Transverse colon (tissue), 4 donors: ENCODE results near the gene CACNA1G. TPM values are rescaled to one million over a fixed set of nuclear protein-coding genes. Genes with fewer than 3 reads are reported as not detected.

Experiments
- DNase-seq: peaks from one replicate; pipeline ENCODE4 v3.0.0-alpha.2; 2019
- H3K27ac ChIP-seq, 4 donors: fragments of 200-600 bp; sonication (generic); 2 replicates each; pipeline ENCODE4 v1.5.1; 2016 to 2018; ENCODE audit warnings: inconsistent platforms in 4 of 4
- H3K27me3 ChIP-seq: fragments of 200-600 bp; sonication (generic); 2 replicates; pipeline ENCODE4 v1.5.1; 2017; ENCODE audit warnings: inconsistent platforms
- H3K36me3 ChIP-seq, 4 donors: fragments of 200-600 bp; sonication (generic); 2 replicates each; pipeline ENCODE4 v1.5.1; 2017 to 2019; ENCODE audit warnings: inconsistent platforms in 4 of 4
- H3K4me1 ChIP-seq, 4 donors: fragments of 200-600 bp; sonication (generic); 2 replicates each; pipeline ENCODE4 v1.5.1; 2017 to 2020; ENCODE audit warnings: inconsistent platforms in 4 of 4
- H3K4me3 ChIP-seq, 4 donors: fragments of 200-600 bp; sonication (generic); 1 replicate in 1 of 4; 2 replicates in 3 of 4; pipeline versions ENCODE4 v1.5.1 to v1.6.1; 2017 to 2019; ENCODE audit warnings: inconsistent platforms in 4 of 4
- H3K9me3 ChIP-seq, 2 donors: fragments of 200-600 bp; sonication (generic); 2 replicates each; pipeline ENCODE4 v1.5.1; 2017 to 2019; ENCODE audit warnings: inconsistent platforms in 2 of 2
- CTCF ChIP-seq, 5 experiments: fragments of 200-600 bp in 3 of 5; fragments of 450-650 bp in 2 of 5; sonication (generic) in 3 of 5; IDR thresholded peaks; 1 replicate in 2 of 5; 2 replicates in 3 of 5; pipeline ENCODE4 v1.5.1; 2016 to 2017; ENCODE audit warnings: antibody characterized with exemption in 5 of 5, inconsistent platforms in 3 of 5, mild to moderate bottlenecking in 2 of 5, moderate library complexity in 1 of 5
- EP300 ChIP-seq: sonication (generic); formaldehyde crosslinking; IDR thresholded peaks from one replicate; pipeline ENCODE4 v1.6.1; 2017; ENCODE audit warnings: antibody characterized with exemption, low read depth
- POLR2A ChIP-seq: fragments of 450-650 bp; IDR thresholded peaks from one replicate; pipeline ENCODE4 v1.6.1; 2016; ENCODE audit warnings: antibody characterized with exemption, mild to moderate bottlenecking, moderate library complexity
- POLR2AphosphoS5 ChIP-seq, 3 donors: sonication (generic); formaldehyde crosslinking; IDR thresholded peaks; one replicate each; pipeline ENCODE4 v1.6.1; 2016; ENCODE audit warnings: antibody characterized with exemption in 3 of 3
- WGBS, 2 donors: methylation state at CpG; one replicate each; pipeline ENCODE4 v1.1.5; 2018; ENCODE audit warnings: low coverage in 1 of 2; 5-methylcytosine and 5-hydroxymethylcytosine counted together
- in situ Hi-C, 4 donors: fragments of 200-750 bp; cut with MboI; loops; one replicate each; pipeline versions ENCODE4 v1.15.0 to v1.15.1; 2017; ENCODE audit warnings: low sequenced_read_pairs in 3 of 4, low pct_ligation_motif_present in 1 of 4, low pct_unique_long_range_greater_than_20kb in 1 of 4
- intact Hi-C: fragments of 100-400 bp; cut with DNase I; formaldehyde crosslinking; loops from one replicate; pipeline ENCODE4 v1.15.1; 2023; ENCODE audit warnings: low total_unique reads
- total RNA-seq, 4 donors: library from RNA; depleted of rRNA; stranded (reverse); fragments of >200 nt; gene quantifications; one replicate each; pipeline ENCODE4 v1.1.0, GENCODE V29; 2016

The CACNA1G gene
- total RNA-seq, 4 donors from 2014 or later, result 0.14 TPM; not detected in 3

DNA sequence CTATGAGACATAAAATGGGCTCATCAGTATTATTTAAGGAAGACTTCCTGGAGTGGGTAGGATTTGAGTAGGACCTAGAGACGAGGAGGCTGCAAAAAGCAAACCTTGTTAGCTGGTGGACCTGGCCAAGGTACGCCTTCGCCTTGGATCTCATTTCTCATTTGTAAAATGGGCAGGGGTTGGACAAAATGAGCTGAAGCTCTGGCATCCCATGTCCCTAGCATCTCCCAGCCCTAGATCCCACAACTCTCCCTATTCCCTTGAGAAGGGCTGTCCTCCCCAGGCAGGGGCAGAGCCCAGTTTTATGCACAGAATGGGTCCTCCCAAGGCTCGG is 13.8 kb upstream of the CACNA1G start:
- Histone ChIP-seq H3K36me3 (no peaks in the 10 kb centered on the region), H3K9me3 (no peaks in the 10 kb centered on the region), H3K27me3 (no peaks in the 10 kb centered on the region), H3K27ac (peak overlapping the region; percentile 85 to 91 (median 90)), H3K4me1 (peaks cover 12 to 48% (median 37%) of the 10 kb centered on the region in 4 donors), H3K4me3 (peak overlapping the region in 3 of 4 donors; percentile 48 to 65 (median 63))
- WGBS, 2 donors, result 49% methylated on average over 4 of the region's 4 CpGs; no CpG with 5 or more reads in 1 of the 2 donors
- TF ChIP-seq CTCF (IDR thresholded peaks at IDR 0.05), result no peak
- no peak for TF ChIP-seq EP300
- TF ChIP-seq POLR2A, result no peak
- no peak for TF ChIP-seq POLR2AphosphoS5 (IDR thresholded peaks at IDR 0.05)
- DNase-seq, result no peak
- intact Hi-C loops (loop anchor here (5.0 to 10.0 kb wide), 3 partner anchors 62 to 296 kb away; no protein-coding TSS in a partner anchor), in situ Hi-C loops (loop anchor here (10.0 to 25.0 kb wide), 7 partner anchors 62 to 416 kb away; partner anchors contain the start of gene WFIKKN2 (in 2 of the 4))

DNA sequence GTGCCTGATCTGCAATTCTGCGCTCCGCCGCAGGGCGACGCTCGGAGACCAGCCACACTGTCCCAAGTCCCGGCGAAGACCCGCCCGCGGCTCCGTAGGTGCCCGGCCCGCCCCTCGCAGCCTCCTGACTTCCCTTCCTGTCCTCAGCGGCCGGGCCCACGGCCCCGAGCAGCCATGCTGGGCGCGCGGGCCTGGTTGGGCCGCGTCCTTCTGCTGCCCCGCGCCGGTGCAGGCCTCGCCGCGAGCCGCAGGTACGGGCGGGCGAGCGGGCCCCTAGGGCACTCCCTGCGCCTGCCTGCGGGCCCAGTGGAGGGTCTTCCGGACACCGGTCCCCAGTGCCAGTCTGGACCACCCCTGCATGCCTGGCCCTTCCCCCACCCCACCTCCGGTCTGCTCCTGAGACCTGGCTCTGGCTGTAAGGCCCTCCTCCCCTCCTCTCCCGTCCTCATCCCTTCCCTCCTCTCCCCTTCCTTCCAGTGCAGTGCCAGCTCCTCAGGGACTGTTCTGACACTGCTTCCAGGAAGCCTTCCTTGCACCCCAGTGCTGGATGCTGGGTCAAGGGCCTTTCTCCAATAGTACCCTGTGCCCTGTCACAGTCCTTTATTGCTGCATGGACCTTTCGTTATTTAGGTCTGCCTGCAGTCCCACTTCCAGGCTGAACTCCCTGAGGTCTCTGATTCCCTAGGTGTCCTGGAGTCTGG is 13.3 kb upstream of the CACNA1G start, which contains the start of gene SPATA20:
Gene SPATA20 (plus strand): TSS at position 140 of the 701 bp plus-strand sequence. CDS start 35 bp downstream, at position 175.
- Histone ChIP-seq H3K4me3 (peak within 1 kb of the TSS; percentile 23 to 65 (median 56)), H3K36me3 (no peaks in the 10 kb centered on the region), H3K27me3 (no peaks in the 10 kb centered on the region), H3K9me3 (no peaks in the 10 kb centered on the region), H3K4me1 (peaks cover 11 to 46% (median 33%) of the 10 kb centered on the region in 4 donors), H3K27ac (peak within 1 kb of the TSS; percentile 85 to 91 (median 90))
- TF ChIP-seq POLR2A (peak; percentile 82), POLR2AphosphoS5 (IDR thresholded peaks at IDR 0.05) (peak; percentile 64 to 89 (median 81)), EP300 (no peak), CTCF (IDR thresholded peaks at IDR 0.05) (peak; percentile 96 to 99 (median 98))
- in situ Hi-C loops, result loop anchor here (10.0 to 25.0 kb wide), 7 partner anchors 62 to 415 kb away; partner anchors contain the start of gene WFIKKN2 (in 2 of the 4)
- intact Hi-C loops, result loop anchor here (5.0 to 10.0 kb wide), 3 partner anchors 62 to 295 kb away; no protein-coding TSS in a partner anchor
- WGBS, 2 donors, result 4% methylated on average over 22 of the region's 42 CpGs; no CpG with 5 or more reads in 1 of the 2 donors
- DNase-seq, result peak; percentile 95

GRCh38 chr17:50547736-50548083 is 12.8 kb upstream of the CACNA1G start:
- TF ChIP-seq POLR2A (no peak), CTCF (IDR thresholded peaks at IDR 0.05) (no peak), EP300 (no peak), POLR2AphosphoS5 (IDR thresholded peaks at IDR 0.05) (no peak)
- Histone ChIP-seq H3K27me3 (no peaks in the 10 kb centered on the region), H3K9me3 (no peaks in the 10 kb centered on the region), H3K27ac (peak overlapping the region; percentile 85 to 91 (median 90)), H3K4me3 (peak overlapping the region in 3 of 4 donors; percentile 48 to 65 (median 63)), H3K4me1 (peaks cover 11 to 41% (median 28%) of the 10 kb centered on the region in 4 donors), H3K36me3 (no peaks in the 10 kb centered on the region)
- DNase-seq, result peak; percentile 69
- 40% methylated on average over 4 of the region's 5 CpGs; no CpG with 5 or more reads in 1 of the 2 donors for WGBS, 2 donors
- in situ Hi-C loops (loop anchor here (10.0 to 25.0 kb wide), 7 partner anchors 63 to 415 kb away; partner anchors contain the start of gene WFIKKN2 (in 2 of the 4)), intact Hi-C loops (loop anchor here (5.0 to 10.0 kb wide), 3 partner anchors 63 to 295 kb away; no protein-coding TSS in a partner anchor)

GRCh38 chr17:50548831-50549230 is 11.7 kb upstream of the CACNA1G start:
- TF ChIP-seq CTCF (IDR thresholded peaks at IDR 0.05) (no peak), POLR2AphosphoS5 (IDR thresholded peaks at IDR 0.05) (no peak), POLR2A (no peak), EP300 (no peak)
- intact Hi-C loops, result loop anchor here (5.0 to 10.0 kb wide), 3 partner anchors 64 to 293 kb away; no protein-coding TSS in a partner anchor
- Histone ChIP-seq H3K4me1 (peaks cover 11 to 31% (median 18%) of the 10 kb centered on the region in 4 donors), H3K4me3 (no peak overlapping the region), H3K27ac (no peak overlapping the region), H3K36me3 (no peaks in the 10 kb centered on the region), H3K9me3 (no peaks in the 10 kb centered on the region), H3K27me3 (no peaks in the 10 kb centered on the region)
- in situ Hi-C loops, result loop anchor here (10.0 to 25.0 kb wide), 7 partner anchors 64 to 413 kb away; partner anchors contain the start of gene WFIKKN2 (in 2 of the 4)
- 94% methylated on average over 18 of the region's 18 CpGs; no CpG with 5 or more reads in 1 of the 2 donors for WGBS, 2 donors
- DNase-seq, result no peak
